Spleen (tissue), 7 donors: Measurements from ENCODE around the gene NFATC2.

Source experiments
- CTCF ChIP-seq, 11 experiments: fragments of 200-600 bp in 7 of 11; fragments of 450-650 bp in 4 of 11; sonication (generic) in 4 of 11; IDR thresholded peaks in 8 of 11; conservative IDR thresholded peaks in 3 of 11; 1 replicate in 7 of 11; 2 replicates in 4 of 11; pipeline versions ENCODE4 v1.4.0 to v1.8.0; 2016 to 2021; ENCODE audit warnings: antibody characterized with exemption in 11 of 11, inconsistent platforms in 4 of 11, mild to moderate bottlenecking in 1 of 11
- POLR2A ChIP-seq, 3 donors: fragments of 450-650 bp; IDR thresholded peaks; one replicate each; pipeline ENCODE4 v1.5.1; 2017; ENCODE audit warnings: antibody characterized with exemption in 3 of 3, mild to moderate bottlenecking in 1 of 3
- POLR2AphosphoS5 ChIP-seq, 3 donors: sonication (generic); formaldehyde crosslinking; IDR thresholded peaks; one replicate each; pipeline ENCODE4 v1.5.1; 2017; ENCODE audit warnings: antibody characterized with exemption in 3 of 3
- donor health status: DM: no; HTN: no; CAD: no; lungs with moderate emphysema.
- donor health status: DM: no; HTN: no; CAD: no.
- donor health status: DM: no; HTN: no; CAD: no.

- TF ChIP-seq POLR2A (IDR thresholded peaks at IDR 0.05) (no peak), CTCF (IDR thresholded peaks at IDR 0.05 in 8 of 11, conservative IDR thresholded peaks at IDR 0.05 in 3 of 11) (no peak), POLR2AphosphoS5 (IDR thresholded peaks at IDR 0.05) (no peak)
These were observed 125.0 kb downstream of the NFATC2 start for GRCh38 chr20:51417250-51418136.
